Keratinocyte (primary cell): ENCODE results near the gene HEMGN. TPM values are rescaled to one million over a fixed set of nuclear protein-coding genes. Genes with fewer than 3 reads are reported as not detected.

Experiments
- DNase-seq: peaks from one replicate; pipeline ENCODE4 v3.0.0-alpha.2; 2011; ENCODE audit warnings: low read depth, missing footprints, low spot score
- FAIRE-seq: peaks from 2 replicates; lab custom pipeline; 2011; peaks lifted over from hg19 to GRCh38; lab: Jason Lieb, UNC
- H2AFZ ChIP-seq: 2 replicates; pipeline ENCODE4 v1.6.0; 2012; ENCODE audit warnings: low read length, control low read depth, inconsistent platforms; ENCODE audit not compliant: control insufficient read depth
- H3K27ac ChIP-seq: 2 replicates; pipeline ENCODE4 v1.5.1; 2011; ENCODE audit warnings: low read length; ENCODE audit not compliant: control insufficient read depth, insufficient read depth
- H3K27me3 ChIP-seq: 3 replicates; pipeline ENCODE4 v1.6.0; 2011; ENCODE audit warnings: low read length; ENCODE audit not compliant: control insufficient read depth, insufficient read depth; ENCODE audit errors: extremely low read depth
- H3K36me3 ChIP-seq, 2 experiments: 2 replicates in 1 of 2; 3 replicates in 1 of 2; pipeline ENCODE4 v1.5.1; 2011; ENCODE audit warnings: low read length in 2 of 2, mild to moderate bottlenecking in 1 of 2; ENCODE audit not compliant: control insufficient read depth in 2 of 2, insufficient read depth in 2 of 2; ENCODE audit errors: extremely low read depth in 1 of 2
- H3K4me1 ChIP-seq: 3 replicates; pipeline ENCODE4 v1.5.1; 2011; ENCODE audit warnings: low read length; ENCODE audit not compliant: control insufficient read depth, insufficient read depth; ENCODE audit errors: extremely low read depth
- H3K4me2 ChIP-seq: 3 replicates; pipeline ENCODE4 v1.6.0; 2011; ENCODE audit warnings: low read depth, low read length; ENCODE audit not compliant: control insufficient read depth, insufficient read depth; ENCODE audit errors: extremely low read depth
- H3K4me3 ChIP-seq, 3 experiments: fragments of 200-600 bp in 1 of 3; sonication (generic) in 1 of 3; 2 replicates in 2 of 3; 3 replicates in 1 of 3; pipeline ENCODE4 v1.5.1; 2011 to 2016; ENCODE audit warnings: low read length in 3 of 3, mild to moderate bottlenecking in 3 of 3, control low read depth in 2 of 3, inconsistent platforms in 1 of 3, low read depth in 1 of 3, mixed read lengths in 1 of 3, mixed run types in 1 of 3, moderate library complexity in 1 of 3; ENCODE audit not compliant: control insufficient read depth in 2 of 3, insufficient read depth in 2 of 3; ENCODE audit errors: extremely low read depth in 1 of 3
- H3K79me2 ChIP-seq: 2 replicates; pipeline ENCODE4 v1.6.0; 2012; ENCODE audit warnings: low read length; ENCODE audit not compliant: control insufficient read depth, insufficient read depth
- H3K9ac ChIP-seq: 3 replicates; pipeline ENCODE4 v1.6.0; 2011; ENCODE audit warnings: low read length; ENCODE audit not compliant: control insufficient read depth, insufficient read depth; ENCODE audit errors: extremely low read depth
- H3K9me1 ChIP-seq: 3 replicates; pipeline ENCODE4 v1.6.0; 2011; ENCODE audit warnings: low read length; ENCODE audit not compliant: control insufficient read depth, insufficient read depth; ENCODE audit errors: extremely low read depth
- H3K9me3 ChIP-seq: 2 replicates; pipeline ENCODE4 v1.5.1; 2012; ENCODE audit warnings: low read depth, low read length; ENCODE audit not compliant: control insufficient read depth
- H4K20me1 ChIP-seq: 3 replicates; pipeline ENCODE4 v1.6.0; 2011; ENCODE audit warnings: low read length; ENCODE audit not compliant: control insufficient read depth, insufficient read depth; ENCODE audit errors: extremely low read depth
- CTCF ChIP-seq, 3 experiments: IDR thresholded peaks in 1 of 3; conservative IDR thresholded peaks in 1 of 3; optimal IDR thresholded peaks in 1 of 3; 2 replicates in 2 of 3; 3 replicates in 1 of 3; pipeline versions ENCODE3 to v1.5.1; 2011; ENCODE audit warnings: low read length in 3 of 3, mild to moderate bottlenecking in 3 of 3, moderate library complexity in 2 of 3, control low read depth in 1 of 3, inconsistent platforms in 1 of 3; ENCODE audit not compliant: insufficient read depth in 2 of 3; ENCODE audit errors: extremely low read depth in 1 of 3
- EZH2 ChIP-seq: IDR thresholded peaks from one replicate; pipeline ENCODE4 v1.6.1; 2012; ENCODE audit warnings: inconsistent platforms, mild to moderate bottlenecking, low read length, moderate library complexity
- dilution Hi-C: fragments of 300-500 bp; cut with MboI; formaldehyde crosslinking; loops from one replicate; pipeline ENCODE4 v1.7.0; 2020; ENCODE audit warnings: low sequenced_read_pairs; ENCODE audit not compliant: extremely low pct_ligation_motif_present
- polyA plus RNA-seq, 5 experiments: library from polyadenylated mRNA; depleted of rRNA in 3 of 5; stranded (reverse) in 3 of 5; stranded (forward) in 1 of 5; unstranded in 1 of 5; fragments of >200 nt; gene quantifications; 1 replicate in 1 of 5; 2 replicates in 3 of 5; 3 replicates in 1 of 5; pipeline versions ENCODE4 v1.2.1 to v1.2.3, GENCODE V29; 2011 to 2012; ENCODE audit warnings: missing spikeins in 2 of 5, low read depth in 1 of 5, low replicate concordance in 1 of 5

Gene HEMGN
- polyA plus RNA-seq, 1 donor (not counting 4 experiments of a cell fraction or from before 2014, with no cell fraction given) = not detected

GRCh38 chr9:97905228-97905627 is 32.7 kb downstream of the HEMGN start:
- DNase-seq (no peak), FAIRE-seq (no peak)
- TF ChIP-seq EZH2 (no peak), CTCF (optimal IDR thresholded peaks at IDR 0.05 in 1 of 3, IDR thresholded peaks at IDR 0.05 in 1 of 3, conservative IDR thresholded peaks at IDR 0.05 in 1 of 3; ENCODE audit: extremely low read depth in 1 of 3, insufficient read depth in 2 of 3, low read length in 3 of 3) (no peak)
- H3K27ac ChIP-seq = no peak overlapping the region
- H3K9me3 ChIP-seq = no peaks in the 10 kb centered on the region
- peaks cover 25% of the 10 kb centered on the region for H3K4me1 ChIP-seq
- no peak overlapping the region for H3K4me3 ChIP-seq
- H2AFZ ChIP-seq = no peak overlapping the region
- H3K36me3 ChIP-seq = peaks cover 5 to 6% of the 10 kb centered on the region in 2 experiments
- no peak overlapping the region for H3K9ac ChIP-seq
- no peaks in the 10 kb centered on the region for H3K9me1 ChIP-seq
- no peak overlapping the region for H3K4me2 ChIP-seq
- H3K79me2 ChIP-seq = no peaks in the 10 kb centered on the region
- H4K20me1 ChIP-seq = no peaks in the 10 kb centered on the region
- H3K27me3 ChIP-seq = no peaks in the 10 kb centered on the region
- dilution Hi-C loops = no loop called here

- H3K9me1 ChIP-seq = no peaks in the 10 kb centered on the region
- H3K9ac ChIP-seq = no peak overlapping the region
- DNase-seq = no peak
- no peak overlapping the region for H2AFZ ChIP-seq
- H3K36me3 ChIP-seq = peaks cover 4 to 6% of the 10 kb centered on the region in 2 experiments
- FAIRE-seq = no peak
- no peaks in the 10 kb centered on the region for H3K9me3 ChIP-seq
- no peak overlapping the region for H3K27ac ChIP-seq
- no peaks in the 10 kb centered on the region for H4K20me1 ChIP-seq
- TF ChIP-seq EZH2 (no peak), CTCF (optimal IDR thresholded peaks at IDR 0.05 in 1 of 3, IDR thresholded peaks at IDR 0.05 in 1 of 3, conservative IDR thresholded peaks at IDR 0.05 in 1 of 3; ENCODE audit: extremely low read depth in 1 of 3, insufficient read depth in 2 of 3, low read length in 3 of 3) (no peak)
- dilution Hi-C loops = no loop called here
- no peak overlapping the region for H3K4me3 ChIP-seq
- H3K4me2 ChIP-seq = no peak overlapping the region
- no peaks in the 10 kb centered on the region for H3K79me2 ChIP-seq
- no peaks in the 10 kb centered on the region for H3K27me3 ChIP-seq
- H3K4me1 ChIP-seq = peaks cover 20% of the 10 kb centered on the region
Observed at GRCh38 chr9:97904725-97905124, 33.2 kb downstream of the HEMGN start.
